A673 (cell line): ENCODE measurements around the gene C2orf80. TPM values are rescaled to one million over a fixed set of nuclear protein-coding genes. Genes with fewer than 3 reads are reported as not detected.

ENCODE experiments used
- BruUV-seq: library from RNA; stranded (reverse); fragments of 400-500 nt; replicated peaks from 2 replicates; lab custom pipeline; 2021; lab: Mats Ljungman, UMichigan
- CTCF ChIA-PET: fragments of 300-600 bp; sonication (Branson Sonifier 250); formaldehyde crosslinking; loops from one replicate; lab custom pipeline; 2022; ENCODE audit warnings: antibody characterized with exemption; lab: Charles Lee
- POLR2A ChIA-PET: fragments of 300-600 bp; sonication (Branson Sonifier 250); formaldehyde crosslinking; loops from one replicate; lab custom pipeline; 2022; ENCODE audit warnings: antibody characterized with exemption; ENCODE audit not compliant: low non-redundant PET; lab: Charles Lee
- DNase-seq: peaks from one replicate; pipeline ENCODE4 v3.0.0-alpha.2; 2015; ENCODE audit warnings: low spot score
- H3K27ac ChIP-seq: fragments of 200-600 bp; sonication (generic); 2 replicates; pipeline ENCODE4 v1.5.1; 2016; ENCODE audit warnings: mixed run types, low read depth, mild to moderate bottlenecking, mixed read lengths, antibody characterized with exemption, low read length; ENCODE audit not compliant: poor library complexity, severe bottlenecking
- H3K27me3 ChIP-seq: fragments of 200-600 bp; sonication (generic); replicated peaks from 2 replicates; pipeline ENCODE4 v1.6.1; 2017; ENCODE audit warnings: mixed run types, low read depth, mild to moderate bottlenecking, mixed read lengths, antibody characterized with exemption, low read length; ENCODE audit not compliant: insufficient read depth, poor library complexity
- H3K36me3 ChIP-seq: fragments of 200-600 bp; sonication (generic); 2 replicates; pipeline ENCODE4 v1.6.1; 2016; ENCODE audit warnings: mixed run types, mild to moderate bottlenecking, mixed read lengths, antibody characterized with exemption, low read length; ENCODE audit not compliant: insufficient read depth, poor library complexity, severe bottlenecking
- H3K4me1 ChIP-seq: fragments of 200-600 bp; sonication (generic); 2 replicates; pipeline ENCODE4 v1.6.1; 2017; ENCODE audit warnings: mixed run types, mild to moderate bottlenecking, mixed read lengths, antibody characterized with exemption, low read length; ENCODE audit not compliant: insufficient read depth, poor library complexity, severe bottlenecking
- H3K4me3 ChIP-seq: fragments of 200-600 bp; sonication (generic); 2 replicates; pipeline ENCODE4 v1.5.1; 2016; ENCODE audit warnings: low read depth, mixed run types, mild to moderate bottlenecking, mixed read lengths, low read length; ENCODE audit not compliant: poor library complexity, severe bottlenecking
- H3K9me3 ChIP-seq: fragments of 200-600 bp; sonication (generic); 2 replicates; pipeline ENCODE4 v1.6.1; 2016; ENCODE audit warnings: mixed run types, low read depth, mild to moderate bottlenecking, mixed read lengths, antibody characterized with exemption, low read length; ENCODE audit not compliant: poor library complexity, severe bottlenecking
- CTCF ChIP-seq: fragments of 300-800, 200-600 bp; sonication (generic); conservative IDR thresholded peaks from 2 replicates; pipeline ENCODE4 v1.5.1; 2017; ENCODE audit warnings: low read depth, mild to moderate bottlenecking, antibody characterized with exemption, low read length, moderate library complexity, mixed read lengths
- EZH2 ChIP-seq: fragments of 200-600 bp; sonication (generic); IDR thresholded peaks from 2 replicates; pipeline ENCODE4 v1.6.1; 2017; ENCODE audit warnings: borderline replicate concordance, low read depth, mild to moderate bottlenecking, mixed read lengths, antibody characterized with exemption, low read length; ENCODE audit not compliant: poor library complexity, severe bottlenecking
- intact Hi-C: fragments of 100-400 bp; cut with micrococcal nuclease; formaldehyde crosslinking; loops from one replicate; pipeline ENCODE4 v1.10.0; 2022; ENCODE audit not compliant: unreplicated experiment
- total RNA-seq: library from RNA; stranded (reverse); gene quantifications from 2 replicates; pipeline ENCODE4 v1.2.3, GENCODE V29; 2021

Gene C2orf80
- total RNA-seq, 1 experiment from 2014 or later: not detected

DNA sequence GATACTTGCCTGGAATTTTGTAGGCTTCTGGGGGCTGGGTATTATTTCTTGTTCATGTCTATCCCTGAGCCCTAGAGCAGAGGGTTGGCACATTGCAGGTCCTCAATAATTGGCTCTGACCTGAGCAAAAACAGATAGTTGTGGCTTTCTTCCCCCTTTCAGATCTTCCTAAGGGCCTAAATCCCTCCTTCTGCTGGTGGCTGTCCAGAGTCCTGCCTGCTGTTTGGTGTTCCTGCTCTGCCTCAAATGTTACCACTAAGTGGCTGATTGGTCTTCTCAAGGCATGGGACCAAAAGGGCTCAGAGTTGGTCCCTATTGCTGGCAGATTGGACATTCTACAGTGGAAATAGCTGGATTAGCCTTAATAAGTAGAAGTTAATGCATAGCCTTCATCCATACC, 42.8 kb downstream of the C2orf80 start:
- no peaks in the 10 kb centered on the region for H3K36me3 ChIP-seq
- no peak for DNase-seq
- no peak overlapping the region for H3K4me3 ChIP-seq
- H3K27me3 ChIP-seq: no peaks in the 10 kb centered on the region
- BruUV-seq: no TSS peak
- intact Hi-C loops: no loop called here
- no peaks in the 10 kb centered on the region for H3K9me3 ChIP-seq
- no peak overlapping the region for H3K27ac ChIP-seq
- POLR2A ChIA-PET: interaction anchor here (0.6 to 0.7 kb wide), 2 partner anchors 11 to 16 kb away, joined by 4 to 5 read pairs; no protein-coding TSS in a partner anchor
- CTCF ChIA-PET: no interaction called here
- peaks cover 9% of the 10 kb centered on the region for H3K4me1 ChIP-seq
- no peak for TF ChIP-seq EZH2
- TF ChIP-seq CTCF: no peak

- H3K27ac ChIP-seq: no peak within 1 kb of the TSS
- no TSS peak for BruUV-seq
- CTCF ChIA-PET: no interaction called here
- H3K27me3 ChIP-seq: no peaks in the 10 kb centered on the region
- no peaks in the 10 kb centered on the region for H3K9me3 ChIP-seq
- H3K4me3 ChIP-seq: no peak within 1 kb of the TSS
- peaks cover 9% of the 10 kb centered on the region for H3K4me1 ChIP-seq
- no peak for TF ChIP-seq EZH2
- TF ChIP-seq CTCF: no peak
- intact Hi-C loops: no loop called here
- H3K36me3 ChIP-seq: no peaks in the 10 kb centered on the region
- DNase-seq: no peak
- POLR2A ChIA-PET: no interaction called here
Observed at GRCh38 chr2:208146006-208146405, 43.8 kb downstream of the C2orf80 start, which contains the start of gene CRYGB. Gene CRYGB, minus strand, starts transcription at chr2:208146158. Its CDS starts 38 bp downstream, at chr2:208146120.

- no TSS peak for BruUV-seq
- ChIA-PET CTCF (no interaction called here), POLR2A (no interaction called here)
- no peak for DNase-seq
- TF ChIP-seq EZH2: no peak
- TF ChIP-seq CTCF: no peak
- Histone ChIP-seq H3K4me3 (no peak overlapping the region), H3K4me1 (peaks cover 9% of the 10 kb centered on the region), H3K27me3 (no peaks in the 10 kb centered on the region), H3K27ac (no peak overlapping the region), H3K36me3 (no peaks in the 10 kb centered on the region), H3K9me3 (no peaks in the 10 kb centered on the region)
- intact Hi-C loops: no loop called here
Observed at GRCh38 chr2:208142925-208143799, 46.7 kb downstream of the C2orf80 start.
